B cell (primary cell): ENCODE data around the gene MRGPRG. TPM values are rescaled to one million over a fixed set of nuclear protein-coding genes. Genes with fewer than 3 reads are reported as not detected.

ENCODE experiments used
- ATAC-seq: fragments of 200-7000 bp; cut with Tn5 transposase; one replicate; pipeline ENCODE4 v1.10.0; 2021; ENCODE audit warnings: low read depth, mild to moderate bottlenecking, moderate number of reproducible peaks, moderate library complexity
- CTCF ChIA-PET: fragments of 350-600 bp; sonication (Branson Sonifier 250); formaldehyde crosslinking; loops from one replicate; lab custom pipeline; 2021; ENCODE audit warnings: antibody characterized with exemption, inconsistent platforms; lab: Charles Lee
- POLR2A ChIA-PET: fragments of 350-600 bp; sonication (Branson Sonifier 250); formaldehyde crosslinking; loops from one replicate; lab custom pipeline; 2021; ENCODE audit warnings: antibody characterized with exemption; lab: Charles Lee
- DNase-seq: peaks from one replicate; pipeline ENCODE4 v3.0.0; 2013
- H2AFZ ChIP-seq: 2 replicates; pipeline ENCODE4 v1.6.1; 2012; ENCODE audit warnings: mild to moderate bottlenecking, low read depth, low read length; ENCODE audit not compliant: insufficient read depth, poor library complexity, severe bottlenecking
- H3K27ac ChIP-seq, 2 donors: 1 replicate in 1 of 2; 2 replicates in 1 of 2; pipeline ENCODE4 v1.5.1; 2012 to 2013; ENCODE audit warnings: low read length in 2 of 2, mild to moderate bottlenecking in 2 of 2, moderate library complexity in 1 of 2
- H3K27me3 ChIP-seq, 4 experiments: fragments of 200-600 bp in 1 of 4; sonication (generic) in 1 of 4; replicated peaks in 1 of 4; 1 replicate in 2 of 4; 2 replicates in 2 of 4; pipeline versions ENCODE4 v1.6.1 to v1.7.0; 2013 to 2016; ENCODE audit warnings: low read length in 3 of 4, mild to moderate bottlenecking in 2 of 4, mixed read lengths in 1 of 4, moderate library complexity in 1 of 4; ENCODE audit not compliant: insufficient read depth in 4 of 4, control insufficient read depth in 3 of 4; ENCODE audit errors: control extremely low read depth in 1 of 4
- H3K36me3 ChIP-seq, 2 experiments: replicated peaks in 1 of 2; 1 replicate in 1 of 2; 2 replicates in 1 of 2; pipeline versions ENCODE4 v1.6.1 to v1.7.1; 2013; ENCODE audit warnings: low read length in 1 of 2; ENCODE audit not compliant: insufficient read depth in 2 of 2, control insufficient read depth in 1 of 2; ENCODE audit errors: control extremely low read depth in 1 of 2, extremely low read depth in 1 of 2
- H3K4me1 ChIP-seq, 2 donors: fragments of 200-600 bp in 1 of 2; sonication (generic) in 1 of 2; 1 replicate in 1 of 2; 2 replicates in 1 of 2; pipeline versions ENCODE4 v1.5.1 to v1.6.1; 2013 to 2017; ENCODE audit warnings: low read length in 2 of 2; ENCODE audit not compliant: control insufficient read depth in 2 of 2, insufficient read depth in 2 of 2
- H3K4me2 ChIP-seq: replicated peaks from 2 replicates; pipeline ENCODE3; 2012; ENCODE audit warnings: mild to moderate bottlenecking, low read depth, low read length; ENCODE audit not compliant: poor library complexity, severe bottlenecking
- H3K4me3 ChIP-seq, 5 experiments: fragments of 200-600 bp in 1 of 5; sonication (generic) in 1 of 5; 1 replicate in 3 of 5; 2 replicates in 2 of 5; pipeline versions ENCODE4 v1.5.1 to v1.7.0; 2011 to 2016; ENCODE audit warnings: low read length in 4 of 5, mild to moderate bottlenecking in 4 of 5, low read depth in 2 of 5, control low read depth in 1 of 5, moderate library complexity in 1 of 5; ENCODE audit not compliant: insufficient read depth in 1 of 5; ENCODE audit errors: control extremely low read depth in 1 of 5, extremely low read depth in 1 of 5
- H3K79me2 ChIP-seq: fragments of 200-600 bp; sonication (generic); one replicate; pipeline ENCODE4 v1.6.0; 2016; ENCODE audit warnings: low read length; ENCODE audit not compliant: control insufficient read depth, insufficient read depth
- H3K9ac ChIP-seq: fragments of 200-600 bp; sonication (generic); 2 replicates; pipeline ENCODE4 v1.6.1; 2017; ENCODE audit warnings: mild to moderate bottlenecking, low read length, moderate library complexity
- H3K9me3 ChIP-seq, 3 donors: one replicate each; pipeline versions ENCODE4 v1.6.1 to v1.7.1; 2013; ENCODE audit warnings: low read length in 2 of 3; ENCODE audit not compliant: control insufficient read depth in 2 of 3, insufficient read depth in 1 of 3; ENCODE audit errors: control extremely low read depth in 1 of 3
- H4K20me1 ChIP-seq: 2 replicates; pipeline ENCODE4 v1.6.0; 2012; ENCODE audit warnings: mild to moderate bottlenecking, low read length; ENCODE audit not compliant: insufficient read depth, control insufficient read depth, poor library complexity, severe bottlenecking
- H3K27ac Mint-ChIP-seq: one replicate; pipeline ENCODE4 v1.8.0; 2021; ENCODE audit warnings: mixed read lengths
- H3K27me3 Mint-ChIP-seq: one replicate; pipeline ENCODE4 v1.8.0; 2021; ENCODE audit warnings: mixed read lengths
- H3K4me1 Mint-ChIP-seq: one replicate; pipeline ENCODE4 v1.8.0; 2021; ENCODE audit warnings: mixed read lengths
- H3K4me3 Mint-ChIP-seq: one replicate; pipeline ENCODE4 v1.8.0; 2021; ENCODE audit warnings: mixed read lengths
- H3K9me3 Mint-ChIP-seq: one replicate; pipeline ENCODE4 v1.8.0; 2022; ENCODE audit warnings: mixed read lengths; ENCODE audit not compliant: insufficient read depth
- CTCF ChIP-seq: fragments of 200-600 bp; IDR thresholded peaks from one replicate; pipeline ENCODE4 v1.8.0; 2022; ENCODE audit warnings: antibody characterized with exemption, mild to moderate bottlenecking
- EZH2 ChIP-seq: IDR thresholded peaks from 2 replicates; pipeline ENCODE4 v1.6.1; 2012; ENCODE audit warnings: borderline replicate concordance, low read depth, mild to moderate bottlenecking, moderate library complexity, low read length; ENCODE audit not compliant: insufficient read depth, poor library complexity, severe bottlenecking
- WGBS: methylation state at CpG from one replicate; pipeline ENCODE4 v1.1.5; 2013; ENCODE audit warnings: missing lambda C conversion rate; ENCODE audit not compliant: insufficient coverage; 5-methylcytosine and 5-hydroxymethylcytosine counted together
- intact Hi-C: fragments of 100-400 bp; cut with micrococcal nuclease; formaldehyde crosslinking; loops from one replicate; pipeline ENCODE4 v1.10.0; 2022
- polyA plus RNA-seq: library from polyadenylated mRNA; depleted of rRNA; stranded (reverse); fragments of >200 nt; gene quantifications from 2 replicates; pipeline ENCODE4 v1.2.3, GENCODE V29; 2012
- total RNA-seq, 2 donors: library from RNA; stranded (reverse); fragments of 120-200 nt in 1 of 2; gene quantifications; 1 replicate in 1 of 2; 2 replicates in 1 of 2; pipeline versions ENCODE4 v1.2.3 to v1.2.4, GENCODE V29; 2013 to 2022

MRGPRG gene
- total and polyA plus RNA-seq, 2 donors (not counting 1 experiment from before 2014, with no cell fraction given): not detected

GRCh38 chr11:3216027-3216525 is 2.5 kb downstream of the MRGPRG start:
- no peak overlapping the region for H3K9ac ChIP-seq
- H3K4me3 Mint-ChIP-seq: no peak overlapping the region
- DNase-seq (no peak), ATAC-seq (no peak)
- peaks cover 3% of the 10 kb centered on the region for H3K9me3 Mint-ChIP-seq
- H3K4me3 ChIP-seq: no peak overlapping the region
- no peak for TF ChIP-seq EZH2
- no peak for TF ChIP-seq CTCF
- no peaks in the 10 kb centered on the region for H3K4me1 Mint-ChIP-seq
- peaks cover 28% of the 10 kb centered on the region for H3K27me3 Mint-ChIP-seq
- H3K27me3 ChIP-seq: peaks cover 0 to 6% (median 0%) of the 10 kb centered on the region in 4 experiments
- intact Hi-C loops: no loop called here
- POLR2A ChIA-PET: no interaction called here
- no peaks in the 10 kb centered on the region for H4K20me1 ChIP-seq
- peaks cover 0 to 2% (median 0%) of the 10 kb centered on the region in 3 donors for H3K9me3 ChIP-seq
- no peak overlapping the region for H3K27ac ChIP-seq
- no peak overlapping the region for H2AFZ ChIP-seq
- no peak overlapping the region for H3K27ac Mint-ChIP-seq
- CTCF ChIA-PET: no interaction called here
- H3K4me1 ChIP-seq: no peaks in the 10 kb centered on the region
- no peak overlapping the region for H3K4me2 ChIP-seq
- 79% methylated on average over 8 of the region's 11 CpGs for WGBS
- no peaks in the 10 kb centered on the region for H3K79me2 ChIP-seq
- H3K36me3 ChIP-seq: no peaks in the 10 kb centered on the region

GRCh38 chr11:3215346-3216026 is 3.1 kb downstream of the MRGPRG start:
- no peak for TF ChIP-seq CTCF
- TF ChIP-seq EZH2: no peak
- no peak for DNase-seq
- ChIA-PET POLR2A (no interaction called here), CTCF (no interaction called here)
- no peak for ATAC-seq
- no peak overlapping the region for H3K27ac Mint-ChIP-seq
- H3K27me3 Mint-ChIP-seq: peaks cover 28% of the 10 kb centered on the region
- H3K4me3 Mint-ChIP-seq: no peak overlapping the region
- H3K4me1 ChIP-seq: no peaks in the 10 kb centered on the region
- H4K20me1 ChIP-seq: no peaks in the 10 kb centered on the region
- intact Hi-C loops: no loop called here
- peaks cover 3% of the 10 kb centered on the region for H3K9me3 Mint-ChIP-seq
- H3K9ac ChIP-seq: no peak overlapping the region
- H3K4me1 Mint-ChIP-seq: no peaks in the 10 kb centered on the region
- no peaks in the 10 kb centered on the region for H3K79me2 ChIP-seq
- no peak overlapping the region for H3K4me3 ChIP-seq
- peaks cover 0 to 2% (median 2%) of the 10 kb centered on the region in 3 donors for H3K9me3 ChIP-seq
- H3K36me3 ChIP-seq: no peaks in the 10 kb centered on the region
- 89% methylated on average over 17 of the region's 17 CpGs for WGBS
- H3K4me2 ChIP-seq: no peak overlapping the region
- no peak overlapping the region for H3K27ac ChIP-seq
- H2AFZ ChIP-seq: no peak overlapping the region
- H3K27me3 ChIP-seq: peaks cover 0 to 6% (median 0%) of the 10 kb centered on the region in 4 experiments
